ENCODE measurements around the gene SPINK4.

DNA sequence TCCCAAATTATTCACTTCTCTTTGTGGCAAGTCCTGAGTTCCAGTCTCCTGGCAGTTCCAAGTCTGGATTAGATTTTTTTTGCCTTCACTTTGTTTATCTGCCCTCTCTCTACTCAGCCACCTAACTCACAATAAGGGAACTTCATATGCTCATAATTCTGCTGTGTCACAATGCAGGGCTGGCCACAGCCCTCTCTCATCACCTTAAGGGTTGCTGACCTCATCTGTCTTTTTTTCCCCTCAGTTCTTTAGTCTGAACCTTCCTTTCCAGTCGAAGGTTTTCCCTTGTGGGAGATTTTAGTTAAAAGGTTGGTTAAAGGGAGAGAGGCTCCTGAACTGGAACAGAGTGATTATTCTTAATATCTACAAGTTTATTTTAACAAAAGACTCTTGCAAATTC is 20.4 kb downstream of the SPINK4 start:
- TF ChIP-seq POLR2A (IDR thresholded peaks at IDR 0.05; ENCODE audit: low read depth, low read length) (no peak), POLR2AphosphoS5 (IDR thresholded peaks at IDR 0.05; ENCODE audit: low read depth, low read length) (no peak), TAF1 (IDR thresholded peaks at IDR 0.05; ENCODE audit: borderline replicate concordance, low read depth, low read length) (no peak)

Data from GM12892 (cell line).